Liver (tissue), 2 donors: ENCODE results near the gene GXYLT2.

Experiments
- TF ChIP-seq, protein P1 (sequence below): fragments of 150-350 bp; IDR thresholded peaks from 2 replicates; pipeline ENCODE4 v1.5.1; 2017; ENCODE audit warnings: improper control_type of control experiment, low read depth, low read length; ENCODE audit not compliant: missing input control
- TF ChIP-seq, protein P2 (sequence below): IDR thresholded peaks from 2 replicates; pipeline ENCODE4 v1.6.1; 2016; ENCODE audit warnings: antibody characterized with exemption
- donor health status: healthy.

DNA sequence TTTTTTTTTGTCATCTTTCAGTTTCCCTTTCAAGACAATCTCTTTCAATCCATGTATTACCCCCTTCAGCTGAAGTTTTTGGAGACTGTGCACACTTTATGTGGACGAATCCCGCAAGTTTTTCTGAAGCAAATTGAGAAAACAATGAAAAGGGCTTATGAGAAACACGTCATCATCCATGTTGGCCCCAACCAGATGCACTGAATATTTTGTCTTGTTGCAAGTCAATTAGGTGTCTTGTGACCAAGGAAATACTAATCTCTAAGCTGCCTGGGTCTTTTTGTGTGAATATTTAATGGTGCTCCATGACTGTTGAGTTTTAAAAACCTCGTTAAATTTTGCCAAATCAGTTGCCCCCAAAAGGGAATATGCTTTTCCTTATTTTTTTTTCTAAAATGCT, 87.1 kb downstream of the GXYLT2 start:
- TF ChIP-seq, protein P1, sequence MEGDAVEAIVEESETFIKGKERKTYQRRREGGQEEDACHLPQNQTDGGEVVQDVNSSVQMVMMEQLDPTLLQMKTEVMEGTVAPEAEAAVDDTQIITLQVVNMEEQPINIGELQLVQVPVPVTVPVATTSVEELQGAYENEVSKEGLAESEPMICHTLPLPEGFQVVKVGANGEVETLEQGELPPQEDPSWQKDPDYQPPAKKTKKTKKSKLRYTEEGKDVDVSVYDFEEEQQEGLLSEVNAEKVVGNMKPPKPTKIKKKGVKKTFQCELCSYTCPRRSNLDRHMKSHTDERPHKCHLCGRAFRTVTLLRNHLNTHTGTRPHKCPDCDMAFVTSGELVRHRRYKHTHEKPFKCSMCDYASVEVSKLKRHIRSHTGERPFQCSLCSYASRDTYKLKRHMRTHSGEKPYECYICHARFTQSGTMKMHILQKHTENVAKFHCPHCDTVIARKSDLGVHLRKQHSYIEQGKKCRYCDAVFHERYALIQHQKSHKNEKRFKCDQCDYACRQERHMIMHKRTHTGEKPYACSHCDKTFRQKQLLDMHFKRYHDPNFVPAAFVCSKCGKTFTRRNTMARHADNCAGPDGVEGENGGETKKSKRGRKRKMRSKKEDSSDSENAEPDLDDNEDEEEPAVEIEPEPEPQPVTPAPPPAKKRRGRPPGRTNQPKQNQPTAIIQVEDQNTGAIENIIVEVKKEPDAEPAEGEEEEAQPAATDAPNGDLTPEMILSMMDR, result no peak
- TF ChIP-seq, protein P2, sequence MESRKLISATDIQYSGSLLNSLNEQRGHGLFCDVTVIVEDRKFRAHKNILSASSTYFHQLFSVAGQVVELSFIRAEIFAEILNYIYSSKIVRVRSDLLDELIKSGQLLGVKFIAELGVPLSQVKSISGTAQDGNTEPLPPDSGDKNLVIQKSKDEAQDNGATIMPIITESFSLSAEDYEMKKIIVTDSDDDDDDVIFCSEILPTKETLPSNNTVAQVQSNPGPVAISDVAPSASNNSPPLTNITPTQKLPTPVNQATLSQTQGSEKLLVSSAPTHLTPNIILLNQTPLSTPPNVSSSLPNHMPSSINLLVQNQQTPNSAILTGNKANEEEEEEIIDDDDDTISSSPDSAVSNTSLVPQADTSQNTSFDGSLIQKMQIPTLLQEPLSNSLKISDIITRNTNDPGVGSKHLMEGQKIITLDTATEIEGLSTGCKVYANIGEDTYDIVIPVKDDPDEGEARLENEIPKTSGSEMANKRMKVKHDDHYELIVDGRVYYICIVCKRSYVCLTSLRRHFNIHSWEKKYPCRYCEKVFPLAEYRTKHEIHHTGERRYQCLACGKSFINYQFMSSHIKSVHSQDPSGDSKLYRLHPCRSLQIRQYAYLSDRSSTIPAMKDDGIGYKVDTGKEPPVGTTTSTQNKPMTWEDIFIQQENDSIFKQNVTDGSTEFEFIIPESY, result no peak
